HepG2 (cell line): Measurements from ENCODE around the gene PARN. TPM values are rescaled to one million over a fixed set of nuclear protein-coding genes. Genes with fewer than 3 reads are reported as not detected.
"Not testable (repeated sequence)": the region's sequence is repeated elsewhere in the genome, so short reads cannot be mapped to it uniquely, and the experiment has no call there.

Experiments
- CC2D1A ChIP-seq: sonication (generic); formaldehyde crosslinking; IDR thresholded peaks from 2 replicates; pipeline ENCODE4 v1.8.1; 2023; ENCODE audit warnings: mild to moderate bottlenecking, missing genetic modification reagents
- FOXA1 ChIP-seq, 2 experiments: fragments of 450-650 bp in 1 of 2; sonication (generic) in 1 of 2; formaldehyde crosslinking in 1 of 2; IDR thresholded peaks; 2 replicates each; pipeline versions ENCODE4 v1.4.0 to v1.6.1; 2016 to 2020; ENCODE audit warnings: missing genetic modification reagents in 1 of 2
- FOXP1 ChIP-seq, 2 experiments: fragments of 450-650 bp in 1 of 2; IDR thresholded peaks; 2 replicates each; pipeline ENCODE4 v1.6.1; 2017 to 2018; ENCODE audit warnings: antibody characterized with exemption in 1 of 2
- HNF4G ChIP-seq, 2 experiments: sonication (generic) in 1 of 2; formaldehyde crosslinking in 1 of 2; IDR thresholded peaks; 2 replicates each; pipeline versions ENCODE4 v1.4.0 to v1.6.1; 2011 to 2020; ENCODE audit warnings: borderline replicate concordance in 2 of 2, low read depth in 2 of 2, mild to moderate bottlenecking in 2 of 2, low read length in 1 of 2, missing genetic modification reagents in 1 of 2, moderate library complexity in 1 of 2
- HOXA5 ChIP-seq: sonication (generic); formaldehyde crosslinking; IDR thresholded peaks from 2 replicates; pipeline ENCODE4 v1.4.0; 2020; ENCODE audit warnings: missing genetic modification reagents
- IKZF4 ChIP-seq: sonication (generic); formaldehyde crosslinking; IDR thresholded peaks from 2 replicates; pipeline ENCODE4 v1.5.1; 2020; ENCODE audit warnings: borderline replicate concordance, mild to moderate bottlenecking, low read depth, missing genetic modification reagents; ENCODE audit errors: not compliant biosample characterization
- KDM2A ChIP-seq: sonication (generic); formaldehyde crosslinking; IDR thresholded peaks from 2 replicates; pipeline ENCODE4 v1.4.0; 2020; ENCODE audit warnings: low read depth, missing genetic modification reagents, borderline replicate concordance
- KDM4B ChIP-seq: sonication (generic); formaldehyde crosslinking; IDR thresholded peaks from 2 replicates; pipeline ENCODE4 v1.4.0; 2020; ENCODE audit warnings: missing genetic modification reagents
- KLF13 ChIP-seq: sonication (generic); formaldehyde crosslinking; IDR thresholded peaks from 2 replicates; pipeline ENCODE4 v1.4.0; 2020; ENCODE audit warnings: mild to moderate bottlenecking, missing genetic modification reagents
- MIER3 ChIP-seq: IDR thresholded peaks from 2 replicates; pipeline ENCODE4 v1.6.1; 2016; ENCODE audit warnings: missing compliant biosample characterization, borderline replicate concordance
- RELA ChIP-seq: sonication (generic); formaldehyde crosslinking; IDR thresholded peaks from 2 replicates; pipeline ENCODE4 v1.4.0; 2020; ENCODE audit warnings: missing genetic modification reagents
- SOX13 ChIP-seq, 3 experiments: fragments of 450-650 bp in 1 of 3; sonication (generic) in 1 of 3; formaldehyde crosslinking in 1 of 3; IDR thresholded peaks in 2 of 3; conservative IDR thresholded peaks in 1 of 3; 2 replicates each; pipeline versions ENCODE4 v1.5.0 to v1.6.1; 2016 to 2020; ENCODE audit warnings: antibody characterized with exemption in 1 of 3, mild to moderate bottlenecking in 1 of 3, missing compliant biosample characterization in 1 of 3, missing genetic modification reagents in 1 of 3, moderate library complexity in 1 of 3
- SOX5 ChIP-seq: IDR thresholded peaks from 2 replicates; pipeline ENCODE4 v1.6.1; 2016; ENCODE audit warnings: borderline replicate concordance
- ZNF547 ChIP-seq: sonication (generic); formaldehyde crosslinking; IDR thresholded peaks from 2 replicates; pipeline ENCODE4 v1.5.1; 2020; ENCODE audit warnings: mild to moderate bottlenecking, missing genetic modification reagents
- polyA plus RNA-seq, 8 experiments: library from polyadenylated mRNA; depleted of rRNA in 3 of 8; stranded (reverse) in 7 of 8; unstranded in 1 of 8; fragments of >200 nt; fragmentation: Illumina TruSeq in 4 of 8; extraction: Trizol in 4 of 8; gene quantifications; 2 replicates each; pipeline versions ENCODE4 v1.2.1 to v1.2.3, GENCODE V29; 2011 to 2016; ENCODE audit warnings: low read depth in 4 of 8, missing spikeins in 1 of 8, mixed read lengths in 1 of 8; ENCODE audit not compliant: insufficient read depth in 1 of 8
- total RNA-seq, 5 experiments: library from RNA; depleted of rRNA; stranded (reverse); fragments of >200 nt; fragmentation: Illumina TruSeq; extraction: Trizol; gene quantifications; 2 replicates each; pipeline ENCODE4 v1.2.3, GENCODE V29; 2016; ENCODE audit warnings: low read depth in 1 of 5
- TF ChIP-seq, protein P1 (sequence below), 2 experiments: fragments of 450-650 bp in 1 of 2; sonication (generic) in 1 of 2; formaldehyde crosslinking; IDR thresholded peaks; 2 replicates each; pipeline versions ENCODE4 v1.5.0 to v1.8.0; 2020 to 2022; ENCODE audit warnings: mild to moderate bottlenecking in 1 of 2, missing genetic modification reagents in 1 of 2
- TF ChIP-seq, protein P2 (sequence below): sonication (generic); formaldehyde crosslinking; IDR thresholded peaks from 2 replicates; pipeline ENCODE4 v1.4.0; 2020; ENCODE audit warnings: missing genetic modification reagents
- TF ChIP-seq, protein P3 (sequence below): sonication (generic); formaldehyde crosslinking; IDR thresholded peaks from 2 replicates; pipeline ENCODE4 v1.8.0; 2022; ENCODE audit warnings: mild to moderate bottlenecking, missing genetic modification reagents, borderline replicate concordance
- TF ChIP-seq, protein P4 (sequence below): sonication (generic); formaldehyde crosslinking; IDR thresholded peaks from 2 replicates; pipeline ENCODE4 v1.5.0; 2020; ENCODE audit warnings: missing genetic modification reagents

The PARN gene
- total and polyA plus RNA-seq, 2 of the 13 experiments (the other 11 are each of a cell fraction or from before 2014, with no cell fraction given), result 13.3 to 47.6 TPM

DNA sequence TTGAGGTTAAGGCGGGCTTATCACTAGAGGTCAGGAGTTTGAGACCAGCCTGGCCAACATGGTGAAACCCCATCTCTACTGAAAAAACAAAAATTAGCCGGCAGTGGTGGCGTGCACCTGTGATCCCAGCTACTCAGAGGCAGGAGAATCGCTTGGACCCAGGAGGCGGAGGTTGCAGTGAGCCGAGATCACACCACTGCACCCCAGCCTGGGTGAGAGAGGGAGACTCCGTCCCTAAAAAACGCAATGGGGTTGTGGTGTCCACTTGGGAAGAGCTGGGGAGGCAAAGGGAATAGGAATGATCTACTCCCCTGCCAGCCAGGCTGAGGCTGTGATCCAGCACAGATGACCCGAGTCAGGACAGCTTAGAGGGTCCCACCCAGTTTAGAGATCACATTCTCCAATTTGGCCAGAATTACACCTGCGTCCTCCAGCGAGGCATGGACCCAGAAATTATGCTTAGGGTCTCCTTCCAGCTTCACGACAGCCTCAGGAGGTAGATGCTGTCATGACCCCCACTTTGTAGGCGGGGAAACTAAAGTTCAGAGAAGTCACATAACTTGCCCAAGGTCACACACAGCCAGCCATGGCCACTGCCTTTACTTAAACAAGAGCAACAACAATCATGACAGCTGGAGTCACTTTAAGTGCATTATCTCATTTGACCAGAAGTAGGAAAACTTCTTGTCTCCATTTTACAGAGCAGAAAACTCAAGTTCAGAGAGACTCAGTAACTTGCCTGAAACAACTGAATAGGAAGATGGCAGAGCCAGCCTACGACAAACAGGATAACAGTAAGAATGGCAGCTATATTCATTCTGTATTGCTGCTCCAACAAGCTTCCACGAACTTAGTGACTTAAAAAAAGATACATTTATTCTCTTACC lies 227.7 kb downstream of the PARN start (continued):
- TF ChIP-seq, protein P1, sequence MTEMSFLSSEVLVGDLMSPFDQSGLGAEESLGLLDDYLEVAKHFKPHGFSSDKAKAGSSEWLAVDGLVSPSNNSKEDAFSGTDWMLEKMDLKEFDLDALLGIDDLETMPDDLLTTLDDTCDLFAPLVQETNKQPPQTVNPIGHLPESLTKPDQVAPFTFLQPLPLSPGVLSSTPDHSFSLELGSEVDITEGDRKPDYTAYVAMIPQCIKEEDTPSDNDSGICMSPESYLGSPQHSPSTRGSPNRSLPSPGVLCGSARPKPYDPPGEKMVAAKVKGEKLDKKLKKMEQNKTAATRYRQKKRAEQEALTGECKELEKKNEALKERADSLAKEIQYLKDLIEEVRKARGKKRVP (CRISPR knock-in tag; IDR thresholded peaks at IDR 0.05), result 0 out of 4 replicates have a peak, but pooled peaks of 1 of the 2 experiments have one; percentile 29
- TF ChIP-seq FOXP1 (IDR thresholded peaks at IDR 0.05); FOXA1 (IDR thresholded peaks at IDR 0.05); SOX13 (IDR thresholded peaks at IDR 0.05); HNF4G (IDR thresholded peaks at IDR 0.05; ENCODE audit: borderline replicate concordance, low read depth, low read length): not testable (repeated sequence)
- TF ChIP-seq FOXP1 (CRISPR knock-in tag; IDR thresholded peaks at IDR 0.05) (peak; percentile 57; the same call in 1 of the 2 replicates), IKZF4 (CRISPR knock-in tag) (peak; percentile 12), KDM2A (CRISPR knock-in tag) (0 out of 2 replicates have a peak, but pooled peaks have one; percentile 9), RELA (CRISPR knock-in tag) (peak; percentile 49; the same call in 1 of the 2 replicates), KDM4B (CRISPR knock-in tag) (peak; percentile 28; the same call in 1 of the 2 replicates), ZNF547 (peak; percentile 14; the same call in 1 of the 2 replicates), SOX5 (CRISPR knock-in tag) (0 out of 2 replicates have a peak, but pooled peaks have one; percentile 63), FOXA1 (CRISPR knock-in tag; IDR thresholded peaks at IDR 0.05) (peak; percentile 27; the same call in 1 of the 2 replicates), KLF13 (0 out of 2 replicates have a peak, but pooled peaks have one; percentile 44), SOX13 (CRISPR knock-in tag; conservative IDR thresholded peaks at IDR 0.05 in 1 of 2, IDR thresholded peaks at IDR 0.05 in 1 of 2) (peak in 1 of 2 experiments; percentile 80; a peak in 2 of 4 replicates), CC2D1A (CRISPR knock-in tag) (0 out of 2 replicates have a peak, but pooled peaks have one; percentile 65), MIER3 (CRISPR knock-in tag) (0 out of 2 replicates have a peak, but pooled peaks have one; percentile 16), HOXA5 (CRISPR knock-in tag) (peak; percentile 18; the same call in 1 of the 2 replicates), HNF4G (CRISPR knock-in tag; IDR thresholded peaks at IDR 0.05; ENCODE audit: borderline replicate concordance, low read depth) (peak; percentile 53; the same call in 1 of the 2 replicates)
- TF ChIP-seq, protein P2, sequence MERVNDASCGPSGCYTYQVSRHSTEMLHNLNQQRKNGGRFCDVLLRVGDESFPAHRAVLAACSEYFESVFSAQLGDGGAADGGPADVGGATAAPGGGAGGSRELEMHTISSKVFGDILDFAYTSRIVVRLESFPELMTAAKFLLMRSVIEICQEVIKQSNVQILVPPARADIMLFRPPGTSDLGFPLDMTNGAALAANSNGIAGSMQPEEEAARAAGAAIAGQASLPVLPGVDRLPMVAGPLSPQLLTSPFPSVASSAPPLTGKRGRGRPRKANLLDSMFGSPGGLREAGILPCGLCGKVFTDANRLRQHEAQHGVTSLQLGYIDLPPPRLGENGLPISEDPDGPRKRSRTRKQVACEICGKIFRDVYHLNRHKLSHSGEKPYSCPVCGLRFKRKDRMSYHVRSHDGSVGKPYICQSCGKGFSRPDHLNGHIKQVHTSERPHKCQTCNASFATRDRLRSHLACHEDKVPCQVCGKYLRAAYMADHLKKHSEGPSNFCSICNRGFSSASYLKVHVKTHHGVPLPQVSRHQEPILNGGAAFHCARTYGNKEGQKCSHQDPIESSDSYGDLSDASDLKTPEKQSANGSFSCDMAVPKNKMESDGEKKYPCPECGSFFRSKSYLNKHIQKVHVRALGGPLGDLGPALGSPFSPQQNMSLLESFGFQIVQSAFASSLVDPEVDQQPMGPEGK (CRISPR knock-in tag), result peak; percentile 70
- TF ChIP-seq, protein P3, sequence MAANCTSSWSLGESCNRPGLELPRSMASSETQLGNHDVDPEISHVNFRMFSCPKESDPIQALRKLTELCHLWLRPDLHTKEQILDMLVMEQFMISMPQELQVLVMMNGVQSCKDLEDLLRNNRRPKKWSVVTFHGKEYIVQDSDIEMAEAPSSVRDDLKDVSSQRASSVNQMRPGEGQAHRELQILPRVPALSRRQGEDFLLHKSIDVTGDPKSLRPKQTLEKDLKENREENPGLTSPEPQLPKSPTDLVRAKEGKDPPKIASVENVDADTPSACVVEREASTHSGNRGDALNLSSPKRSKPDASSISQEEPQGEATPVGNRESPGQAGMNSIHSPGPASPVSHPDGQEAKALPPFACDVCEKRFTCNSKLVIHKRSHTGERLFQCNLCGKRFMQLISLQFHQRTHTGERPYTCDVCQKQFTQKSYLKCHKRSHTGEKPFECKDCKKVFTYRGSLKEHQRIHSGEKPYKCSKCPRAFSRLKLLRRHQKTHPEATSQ, result peak; percentile 47; the same call in 1 of the 2 replicates
- TF ChIP-seq, protein P4, sequence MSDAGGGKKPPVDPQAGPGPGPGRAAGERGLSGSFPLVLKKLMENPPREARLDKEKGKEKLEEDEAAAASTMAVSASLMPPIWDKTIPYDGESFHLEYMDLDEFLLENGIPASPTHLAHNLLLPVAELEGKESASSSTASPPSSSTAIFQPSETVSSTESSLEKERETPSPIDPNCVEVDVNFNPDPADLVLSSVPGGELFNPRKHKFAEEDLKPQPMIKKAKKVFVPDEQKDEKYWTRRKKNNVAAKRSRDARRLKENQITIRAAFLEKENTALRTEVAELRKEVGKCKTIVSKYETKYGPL (CRISPR knock-in tag), result peak; percentile 17; the same call in 1 of the 2 replicates
